ENCODE measurements around the gene FXN.

- TF ChIP-seq CTCF (IDR thresholded peaks at IDR 0.05) (no peak), POLR2AphosphoS5 (IDR thresholded peaks at IDR 0.05) (no peak), POLR2A (IDR thresholded peaks at IDR 0.05) (no peak)
These were observed 37.2 kb upstream of the FXN start for GRCh38 chr9:68998385-68998784.
